HepG2 (cell line): ENCODE data around the gene HOXA4. TPM values are rescaled to one million over a fixed set of nuclear protein-coding genes. Genes with fewer than 3 reads are reported as not detected.

Experiments
- AGO2 ChIP-seq: fragments of 200-400 bp; formaldehyde crosslinking; optimal IDR thresholded peaks from 2 replicates; pipeline ENCODE3; 2017; ENCODE audit warnings: mild to moderate bottlenecking, low read depth, low read length, moderate library complexity
- DPF2 ChIP-seq: sonication (generic); formaldehyde crosslinking; IDR thresholded peaks from 2 replicates; pipeline ENCODE4 v1.4.0; 2020; ENCODE audit warnings: mild to moderate bottlenecking, low read depth, missing genetic modification reagents, borderline replicate concordance
- JUN ChIP-seq: sonication (generic); formaldehyde crosslinking; IDR thresholded peaks from 2 replicates; pipeline ENCODE4 v1.4.0; 2020; ENCODE audit warnings: mild to moderate bottlenecking, missing genetic modification reagents
- MEIS1 ChIP-seq: sonication (generic); formaldehyde crosslinking; IDR thresholded peaks from 2 replicates; pipeline ENCODE4 v1.9.0; 2021; ENCODE audit warnings: mild to moderate bottlenecking, missing genetic modification reagents, moderate library complexity, borderline replicate concordance
- MIER2 ChIP-seq: IDR thresholded peaks from 2 replicates; pipeline ENCODE4 v1.6.1; 2016; ENCODE audit warnings: missing biosample characterization, missing genetic modification reagents
- NR2C2 ChIP-seq: sonication (generic); formaldehyde crosslinking; IDR thresholded peaks from 2 replicates; pipeline ENCODE4 v1.4.0; 2020; ENCODE audit warnings: missing genetic modification reagents, mild to moderate bottlenecking, moderate library complexity, borderline replicate concordance
- POGZ ChIP-seq: sonication (generic); formaldehyde crosslinking; IDR thresholded peaks from 2 replicates; pipeline ENCODE4 v1.4.0; 2020; ENCODE audit warnings: mild to moderate bottlenecking, missing genetic modification reagents
- POLR2AphosphoS5 ChIP-seq: IDR thresholded peaks from 2 replicates; pipeline ENCODE4 v1.6.1; 2012; ENCODE audit warnings: low read depth, low read length
- REPIN1 ChIP-seq: sonication (generic); formaldehyde crosslinking; IDR thresholded peaks from 2 replicates; pipeline ENCODE4 v1.8.0; 2022; ENCODE audit warnings: missing genetic modification reagents, low read depth, mild to moderate bottlenecking, borderline replicate concordance
- SIN3A ChIP-seq: IDR thresholded peaks from 2 replicates; pipeline ENCODE4 v1.6.1; 2011; ENCODE audit warnings: low read depth, mild to moderate bottlenecking, control low read depth, low read length, borderline replicate concordance
- SP5 ChIP-seq: IDR thresholded peaks from 2 replicates; pipeline ENCODE4 v1.6.1; 2016; ENCODE audit warnings: low read depth, borderline replicate concordance
- TCF7 ChIP-seq: sonication (generic); IDR thresholded peaks from 2 replicates; pipeline ENCODE4 v1.6.1; 2016; ENCODE audit warnings: antibody characterized with exemption, low read depth
- TMF1 ChIP-seq: sonication (generic); formaldehyde crosslinking; IDR thresholded peaks from 2 replicates; pipeline ENCODE4 v1.8.1; 2022; ENCODE audit warnings: low read depth, missing genetic modification reagents
- ZNF253 ChIP-seq: sonication (generic); formaldehyde crosslinking; IDR thresholded peaks from 2 replicates; pipeline ENCODE4 v1.8.0; 2022; ENCODE audit warnings: mild to moderate bottlenecking, missing genetic modification reagents, borderline replicate concordance
- ZNF773 ChIP-seq: sonication (generic); formaldehyde crosslinking; IDR thresholded peaks from 2 replicates; pipeline ENCODE4 v1.4.0; 2020; ENCODE audit warnings: missing genetic modification reagents, borderline replicate concordance
- polyA plus RNA-seq, 8 experiments: library from polyadenylated mRNA; depleted of rRNA in 3 of 8; stranded (reverse) in 7 of 8; unstranded in 1 of 8; fragments of >200 nt; fragmentation: Illumina TruSeq in 4 of 8; extraction: Trizol in 4 of 8; gene quantifications; 2 replicates each; pipeline versions ENCODE4 v1.2.1 to v1.2.3, GENCODE V29; 2011 to 2016; ENCODE audit warnings: low read depth in 4 of 8, missing spikeins in 1 of 8, mixed read lengths in 1 of 8; ENCODE audit not compliant: insufficient read depth in 1 of 8
- total RNA-seq, 5 experiments: library from RNA; depleted of rRNA; stranded (reverse); fragments of >200 nt; fragmentation: Illumina TruSeq; extraction: Trizol; gene quantifications; 2 replicates each; pipeline ENCODE4 v1.2.3, GENCODE V29; 2016; ENCODE audit warnings: low read depth in 1 of 5
- TF ChIP-seq, protein P1 (sequence below): IDR thresholded peaks from 2 replicates; pipeline ENCODE4 v1.6.1; 2016; ENCODE audit warnings: missing compliant biosample characterization, missing genetic modification reagents, borderline replicate concordance
- TF ChIP-seq, protein P2 (sequence below): sonication (generic); formaldehyde crosslinking; IDR thresholded peaks from 2 replicates; pipeline ENCODE4 v1.5.1; 2020; ENCODE audit warnings: mild to moderate bottlenecking, missing genetic modification reagents
- TF ChIP-seq, protein P3 (sequence below): sonication (generic); formaldehyde crosslinking; IDR thresholded peaks from 2 replicates; pipeline ENCODE4 v1.9.0; 2022; ENCODE audit warnings: missing genetic modification reagents, mild to moderate bottlenecking, borderline replicate concordance
- TF ChIP-seq, protein P4 (sequence below): sonication (generic); formaldehyde crosslinking; IDR thresholded peaks from 2 replicates; pipeline ENCODE4 v1.4.0; 2020; ENCODE audit warnings: missing genetic modification reagents, borderline replicate concordance
- TF ChIP-seq, protein P5 (sequence below): IDR thresholded peaks from 2 replicates; pipeline ENCODE4 v1.6.1; 2012; ENCODE audit warnings: low read depth, low read length, improper control_type of control experiment

HOXA4 gene
- total and polyA plus RNA-seq, 2 of the 13 experiments (the other 11 are each of a cell fraction or from before 2014, with no cell fraction given), result 2.4 to 5.4 TPM

DNA sequence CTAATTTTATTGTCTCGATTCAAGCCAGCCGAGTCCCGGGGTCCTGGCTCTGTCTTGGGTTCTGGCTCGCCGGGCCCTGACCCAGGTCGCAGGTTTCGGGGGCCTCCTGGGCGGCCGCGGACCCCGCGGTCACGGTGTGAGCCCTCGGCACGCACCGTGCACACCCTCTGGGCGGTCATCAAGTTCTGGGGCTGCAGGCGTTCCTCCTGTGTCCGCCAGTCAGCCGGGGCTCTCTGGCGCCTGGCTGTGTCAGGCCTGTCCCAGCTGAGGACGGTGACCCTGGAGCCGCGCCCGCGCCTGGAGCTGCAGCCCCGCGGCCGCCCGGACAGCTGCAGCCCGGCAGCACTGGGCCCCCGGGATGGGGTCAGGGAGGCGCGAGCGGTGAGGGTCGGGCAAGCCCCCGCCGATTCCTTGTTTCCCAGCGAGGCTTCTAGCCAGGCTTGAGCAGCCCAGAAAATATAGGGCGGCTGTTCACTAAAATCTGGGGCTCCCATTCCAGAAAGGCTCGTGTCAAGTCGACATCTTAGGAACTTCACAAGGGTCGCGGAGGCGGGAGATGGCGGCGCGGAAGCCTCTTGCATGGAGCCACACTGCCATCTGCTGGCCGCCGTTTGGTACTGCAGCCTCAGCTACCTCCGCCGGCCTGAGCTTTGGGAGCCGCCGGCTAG is 30.1 kb upstream of the HOXA4 start (continued):
- TF ChIP-seq, protein P1, sequence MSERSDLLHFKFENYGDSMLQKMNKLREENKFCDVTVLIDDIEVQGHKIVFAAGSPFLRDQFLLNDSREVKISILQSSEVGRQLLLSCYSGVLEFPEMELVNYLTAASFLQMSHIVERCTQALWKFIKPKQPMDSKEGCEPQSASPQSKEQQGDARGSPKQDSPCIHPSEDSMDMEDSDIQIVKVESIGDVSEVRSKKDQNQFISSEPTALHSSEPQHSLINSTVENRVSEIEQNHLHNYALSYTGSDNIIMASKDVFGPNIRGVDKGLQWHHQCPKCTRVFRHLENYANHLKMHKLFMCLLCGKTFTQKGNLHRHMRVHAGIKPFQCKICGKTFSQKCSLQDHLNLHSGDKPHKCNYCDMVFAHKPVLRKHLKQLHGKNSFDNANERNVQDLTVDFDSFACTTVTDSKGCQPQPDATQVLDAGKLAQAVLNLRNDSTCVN (CRISPR knock-in tag), result no peak
- no peak for TF ChIP-seq SIN3A
- TF ChIP-seq, protein P2, sequence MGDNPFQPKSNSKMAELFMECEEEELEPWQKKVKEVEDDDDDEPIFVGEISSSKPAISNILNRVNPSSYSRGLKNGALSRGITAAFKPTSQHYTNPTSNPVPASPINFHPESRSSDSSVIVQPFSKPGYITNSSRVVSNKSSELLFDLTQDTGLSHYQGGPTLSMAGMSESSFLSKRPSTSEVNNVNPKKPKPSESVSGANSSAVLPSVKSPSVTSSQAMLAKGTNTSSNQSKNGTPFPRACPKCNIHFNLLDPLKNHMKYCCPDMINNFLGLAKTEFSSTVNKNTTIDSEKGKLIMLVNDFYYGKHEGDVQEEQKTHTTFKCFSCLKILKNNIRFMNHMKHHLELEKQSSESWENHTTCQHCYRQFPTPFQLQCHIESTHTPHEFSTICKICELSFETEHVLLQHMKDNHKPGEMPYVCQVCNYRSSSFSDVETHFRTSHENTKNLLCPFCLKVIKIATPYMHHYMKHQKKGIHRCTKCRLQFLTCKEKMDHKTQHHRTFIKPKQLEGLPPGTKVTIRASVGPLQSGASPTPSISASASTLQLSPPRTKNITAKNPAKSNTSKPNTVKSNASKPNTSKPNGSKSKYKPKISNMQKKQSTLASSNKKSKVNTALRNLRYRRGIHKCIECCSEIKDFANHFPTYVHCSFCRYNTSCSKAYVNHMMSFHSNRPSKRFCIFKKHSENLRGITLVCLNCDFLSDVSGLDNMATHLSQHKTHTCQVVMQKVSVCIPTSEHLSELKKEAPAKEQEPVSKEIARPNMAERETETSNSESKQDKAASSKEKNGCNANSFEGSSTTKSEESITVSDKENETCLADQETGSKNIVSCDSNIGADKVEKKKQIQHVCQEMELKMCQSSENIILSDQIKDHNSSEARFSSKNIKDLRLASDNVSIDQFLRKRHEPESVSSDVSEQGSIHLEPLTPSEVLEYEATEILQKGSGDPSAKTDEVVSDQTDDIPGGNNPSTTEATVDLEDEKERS (CRISPR knock-in tag), result no peak
- TF ChIP-seq, protein P3, sequence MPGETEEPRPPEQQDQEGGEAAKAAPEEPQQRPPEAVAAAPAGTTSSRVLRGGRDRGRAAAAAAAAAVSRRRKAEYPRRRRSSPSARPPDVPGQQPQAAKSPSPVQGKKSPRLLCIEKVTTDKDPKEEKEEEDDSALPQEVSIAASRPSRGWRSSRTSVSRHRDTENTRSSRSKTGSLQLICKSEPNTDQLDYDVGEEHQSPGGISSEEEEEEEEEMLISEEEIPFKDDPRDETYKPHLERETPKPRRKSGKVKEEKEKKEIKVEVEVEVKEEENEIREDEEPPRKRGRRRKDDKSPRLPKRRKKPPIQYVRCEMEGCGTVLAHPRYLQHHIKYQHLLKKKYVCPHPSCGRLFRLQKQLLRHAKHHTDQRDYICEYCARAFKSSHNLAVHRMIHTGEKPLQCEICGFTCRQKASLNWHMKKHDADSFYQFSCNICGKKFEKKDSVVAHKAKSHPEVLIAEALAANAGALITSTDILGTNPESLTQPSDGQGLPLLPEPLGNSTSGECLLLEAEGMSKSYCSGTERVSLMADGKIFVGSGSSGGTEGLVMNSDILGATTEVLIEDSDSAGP (CRISPR knock-in tag), result peak; percentile 67; the same call in 1 of the 2 replicates
- no peak for TF ChIP-seq NR2C2 (CRISPR knock-in tag)
- TF ChIP-seq POLR2AphosphoS5, result no peak
- no peak for TF ChIP-seq SP5 (CRISPR knock-in tag)
- no peak for TF ChIP-seq TCF7
- 0 out of 2 replicates have a peak, but pooled peaks have one; percentile 39 for TF ChIP-seq POGZ (CRISPR knock-in tag)
- TF ChIP-seq JUN (CRISPR knock-in tag), result no peak
- TF ChIP-seq ZNF773 (CRISPR knock-in tag), result no peak
- 0 out of 2 replicates have a peak, but pooled peaks have one; percentile 43 for TF ChIP-seq REPIN1
- no peak for TF ChIP-seq MIER2 (CRISPR knock-in tag)
- TF ChIP-seq DPF2 (CRISPR knock-in tag), result no peak
- no peak for TF ChIP-seq ZNF253 (CRISPR knock-in tag)
- TF ChIP-seq, protein P4, sequence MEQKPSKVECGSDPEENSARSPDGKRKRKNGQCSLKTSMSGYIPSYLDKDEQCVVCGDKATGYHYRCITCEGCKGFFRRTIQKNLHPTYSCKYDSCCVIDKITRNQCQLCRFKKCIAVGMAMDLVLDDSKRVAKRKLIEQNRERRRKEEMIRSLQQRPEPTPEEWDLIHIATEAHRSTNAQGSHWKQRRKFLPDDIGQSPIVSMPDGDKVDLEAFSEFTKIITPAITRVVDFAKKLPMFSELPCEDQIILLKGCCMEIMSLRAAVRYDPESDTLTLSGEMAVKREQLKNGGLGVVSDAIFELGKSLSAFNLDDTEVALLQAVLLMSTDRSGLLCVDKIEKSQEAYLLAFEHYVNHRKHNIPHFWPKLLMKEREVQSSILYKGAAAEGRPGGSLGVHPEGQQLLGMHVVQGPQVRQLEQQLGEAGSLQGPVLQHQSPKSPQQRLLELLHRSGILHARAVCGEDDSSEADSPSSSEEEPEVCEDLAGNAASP (CRISPR knock-in tag), result peak; percentile 43
- no peak for TF ChIP-seq TMF1
- no peak for TF ChIP-seq MEIS1 (CRISPR knock-in tag)
- no peak for TF ChIP-seq AGO2
- TF ChIP-seq, protein P5, sequence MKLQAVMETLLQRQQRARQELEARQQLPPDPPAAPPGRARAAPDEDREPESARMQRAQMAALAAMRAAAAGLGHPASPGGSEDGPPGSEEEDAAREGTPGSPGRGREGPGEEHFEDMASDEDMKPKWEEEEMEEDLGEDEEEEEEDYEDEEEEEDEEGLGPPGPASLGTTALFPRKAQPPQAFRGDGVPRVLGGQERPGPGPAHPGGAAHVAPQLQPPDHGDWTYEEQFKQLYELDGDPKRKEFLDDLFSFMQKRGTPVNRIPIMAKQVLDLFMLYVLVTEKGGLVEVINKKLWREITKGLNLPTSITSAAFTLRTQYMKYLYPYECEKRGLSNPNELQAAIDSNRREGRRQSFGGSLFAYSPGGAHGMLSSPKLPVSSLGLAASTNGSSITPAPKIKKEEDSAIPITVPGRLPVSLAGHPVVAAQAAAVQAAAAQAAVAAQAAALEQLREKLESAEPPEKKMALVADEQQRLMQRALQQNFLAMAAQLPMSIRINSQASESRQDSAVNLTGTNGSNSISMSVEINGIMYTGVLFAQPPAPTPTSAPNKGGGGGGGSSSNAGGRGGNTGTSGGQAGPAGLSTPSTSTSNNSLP, result no peak
